GM12878 (cell line): Measurements from ENCODE around the gene AKNA.

ENCODE experiments used
- BHLHE40 ChIP-seq, 2 experiments: fragments of 450-650 bp in 1 of 2; IDR thresholded peaks; 2 replicates each; pipeline ENCODE4 v1.6.1; 2011 to 2017; ENCODE audit warnings: low read depth in 2 of 2, borderline replicate concordance in 1 of 2, improper control_type of control experiment in 1 of 2, low read length in 1 of 2, mild to moderate bottlenecking in 1 of 2
- CBX3 ChIP-seq: fragments of 200-600 bp; sonication (generic); IDR thresholded peaks from 2 replicates; pipeline ENCODE4 v1.6.1; 2016; ENCODE audit warnings: low read depth, borderline replicate concordance
- MTA2 ChIP-seq: fragments of 450-650 bp; IDR thresholded peaks from 2 replicates; pipeline ENCODE4 v1.6.1; 2016; ENCODE audit warnings: low read depth, mild to moderate bottlenecking, moderate library complexity
- NR2C2 ChIP-seq: IDR thresholded peaks from 2 replicates; pipeline ENCODE4 v1.6.1; 2011; ENCODE audit warnings: borderline replicate concordance, low read depth; ENCODE audit not compliant: control insufficient read depth, insufficient read length
- POLR2A ChIP-seq: IDR thresholded peaks from 2 replicates; pipeline ENCODE4 v1.6.1; 2011; ENCODE audit warnings: low read depth, mild to moderate bottlenecking, low read length
- POLR2AphosphoS5 ChIP-seq: IDR thresholded peaks from 2 replicates; pipeline ENCODE4 v1.6.1; 2011; ENCODE audit warnings: mild to moderate bottlenecking, low read length, inconsistent platforms
- SUPT20H ChIP-seq: IDR thresholded peaks from 2 replicates; pipeline ENCODE4 v1.6.1; 2011; ENCODE audit warnings: low read depth, mild to moderate bottlenecking, low read length, moderate library complexity, borderline replicate concordance; ENCODE audit not compliant: control insufficient read depth
- ZNF274 ChIP-seq: IDR thresholded peaks from one replicate; pipeline ENCODE4 v1.8.0; 2011; ENCODE audit not compliant: insufficient read length, insufficient read depth
- ZZZ3 ChIP-seq: IDR thresholded peaks from 2 replicates; pipeline ENCODE4 v1.6.1; 2011; ENCODE audit warnings: low read depth; ENCODE audit not compliant: control insufficient read depth, insufficient read length
- TF ChIP-seq, protein P1 (sequence below): IDR thresholded peaks from 2 replicates; pipeline ENCODE4 v1.6.1; 2011; ENCODE audit warnings: low read depth, low read length, improper control_type of control experiment, borderline replicate concordance
- TF ChIP-seq, protein P2 (sequence below): IDR thresholded peaks from 2 replicates; pipeline ENCODE4 v1.6.1; 2012; ENCODE audit warnings: mild to moderate bottlenecking, low read depth, low read length
- TF ChIP-seq, protein P3 (sequence below): fragments of 150-350 bp; IDR thresholded peaks from 2 replicates; pipeline ENCODE4 v1.6.1; 2016; ENCODE audit warnings: low read depth, low read length
- TF ChIP-seq, protein P4 (sequence below), 3 experiments: IDR thresholded peaks in 2 of 3; conservative IDR thresholded peaks in 1 of 3; 2 replicates each; pipeline ENCODE4 v1.5.1; 2011; ENCODE audit warnings: low read depth in 3 of 3, low read length in 3 of 3, mild to moderate bottlenecking in 3 of 3, control low read depth in 2 of 3, moderate library complexity in 2 of 3, inconsistent platforms in 1 of 3, mixed read lengths in 1 of 3; ENCODE audit not compliant: control insufficient read depth in 2 of 3, insufficient read depth in 1 of 3; ENCODE audit errors: extremely low read depth in 1 of 3

DNA sequence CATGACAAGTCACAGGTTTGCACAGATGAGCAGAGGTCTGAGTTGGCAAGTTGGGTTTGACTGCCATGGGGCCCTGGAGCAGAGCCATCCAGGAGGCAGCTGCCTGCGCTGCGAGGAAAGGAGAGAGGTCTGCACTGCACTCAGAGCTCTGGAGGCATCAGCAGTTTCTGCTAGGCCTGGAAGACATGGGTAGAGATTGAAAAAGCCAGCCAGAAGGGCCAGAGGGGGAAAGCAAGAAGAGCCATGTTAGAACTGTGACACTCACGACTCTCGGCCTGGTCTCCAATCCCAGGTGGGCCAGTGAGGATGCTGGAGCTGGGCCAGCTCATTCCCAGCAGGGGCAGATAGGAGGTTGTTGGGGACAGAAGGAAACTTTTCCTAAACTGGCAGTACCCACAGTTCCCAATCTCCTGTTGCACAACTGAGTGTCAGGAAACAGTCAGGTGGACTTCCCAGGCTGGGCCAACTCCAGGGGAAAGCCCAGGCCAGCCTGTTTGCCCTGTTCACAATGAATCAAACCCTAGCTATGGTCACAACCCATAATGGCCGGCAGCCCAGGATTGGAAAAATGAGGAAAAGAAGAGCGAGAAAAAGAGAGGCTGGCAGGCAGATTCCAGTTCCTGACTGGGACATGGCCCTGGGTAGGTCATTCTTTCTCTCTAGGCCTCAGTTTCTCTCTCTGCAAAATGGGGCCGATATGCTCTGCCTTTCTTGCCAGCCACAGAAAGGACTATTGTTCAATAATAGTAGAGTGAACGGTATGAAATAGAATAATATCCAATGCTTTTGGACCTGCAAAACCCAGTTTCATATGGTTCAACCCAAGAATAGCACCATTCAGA is 72.7 kb downstream of the AKNA start:
- TF ChIP-seq, protein P1, sequence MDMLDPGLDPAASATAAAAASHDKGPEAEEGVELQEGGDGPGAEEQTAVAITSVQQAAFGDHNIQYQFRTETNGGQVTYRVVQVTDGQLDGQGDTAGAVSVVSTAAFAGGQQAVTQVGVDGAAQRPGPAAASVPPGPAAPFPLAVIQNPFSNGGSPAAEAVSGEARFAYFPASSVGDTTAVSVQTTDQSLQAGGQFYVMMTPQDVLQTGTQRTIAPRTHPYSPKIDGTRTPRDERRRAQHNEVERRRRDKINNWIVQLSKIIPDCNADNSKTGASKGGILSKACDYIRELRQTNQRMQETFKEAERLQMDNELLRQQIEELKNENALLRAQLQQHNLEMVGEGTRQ: no peak
- TF ChIP-seq ZZZ3: no peak
- no peak for TF ChIP-seq MTA2
- TF ChIP-seq POLR2A: no peak
- TF ChIP-seq CBX3: no peak
- TF ChIP-seq SUPT20H: no peak
- TF ChIP-seq, protein P2, sequence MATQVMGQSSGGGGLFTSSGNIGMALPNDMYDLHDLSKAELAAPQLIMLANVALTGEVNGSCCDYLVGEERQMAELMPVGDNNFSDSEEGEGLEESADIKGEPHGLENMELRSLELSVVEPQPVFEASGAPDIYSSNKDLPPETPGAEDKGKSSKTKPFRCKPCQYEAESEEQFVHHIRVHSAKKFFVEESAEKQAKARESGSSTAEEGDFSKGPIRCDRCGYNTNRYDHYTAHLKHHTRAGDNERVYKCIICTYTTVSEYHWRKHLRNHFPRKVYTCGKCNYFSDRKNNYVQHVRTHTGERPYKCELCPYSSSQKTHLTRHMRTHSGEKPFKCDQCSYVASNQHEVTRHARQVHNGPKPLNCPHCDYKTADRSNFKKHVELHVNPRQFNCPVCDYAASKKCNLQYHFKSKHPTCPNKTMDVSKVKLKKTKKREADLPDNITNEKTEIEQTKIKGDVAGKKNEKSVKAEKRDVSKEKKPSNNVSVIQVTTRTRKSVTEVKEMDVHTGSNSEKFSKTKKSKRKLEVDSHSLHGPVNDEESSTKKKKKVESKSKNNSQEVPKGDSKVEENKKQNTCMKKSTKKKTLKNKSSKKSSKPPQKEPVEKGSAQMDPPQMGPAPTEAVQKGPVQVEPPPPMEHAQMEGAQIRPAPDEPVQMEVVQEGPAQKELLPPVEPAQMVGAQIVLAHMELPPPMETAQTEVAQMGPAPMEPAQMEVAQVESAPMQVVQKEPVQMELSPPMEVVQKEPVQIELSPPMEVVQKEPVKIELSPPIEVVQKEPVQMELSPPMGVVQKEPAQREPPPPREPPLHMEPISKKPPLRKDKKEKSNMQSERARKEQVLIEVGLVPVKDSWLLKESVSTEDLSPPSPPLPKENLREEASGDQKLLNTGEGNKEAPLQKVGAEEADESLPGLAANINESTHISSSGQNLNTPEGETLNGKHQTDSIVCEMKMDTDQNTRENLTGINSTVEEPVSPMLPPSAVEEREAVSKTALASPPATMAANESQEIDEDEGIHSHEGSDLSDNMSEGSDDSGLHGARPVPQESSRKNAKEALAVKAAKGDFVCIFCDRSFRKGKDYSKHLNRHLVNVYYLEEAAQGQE: no peak
- TF ChIP-seq ZNF274: no peak
- TF ChIP-seq, protein P3, sequence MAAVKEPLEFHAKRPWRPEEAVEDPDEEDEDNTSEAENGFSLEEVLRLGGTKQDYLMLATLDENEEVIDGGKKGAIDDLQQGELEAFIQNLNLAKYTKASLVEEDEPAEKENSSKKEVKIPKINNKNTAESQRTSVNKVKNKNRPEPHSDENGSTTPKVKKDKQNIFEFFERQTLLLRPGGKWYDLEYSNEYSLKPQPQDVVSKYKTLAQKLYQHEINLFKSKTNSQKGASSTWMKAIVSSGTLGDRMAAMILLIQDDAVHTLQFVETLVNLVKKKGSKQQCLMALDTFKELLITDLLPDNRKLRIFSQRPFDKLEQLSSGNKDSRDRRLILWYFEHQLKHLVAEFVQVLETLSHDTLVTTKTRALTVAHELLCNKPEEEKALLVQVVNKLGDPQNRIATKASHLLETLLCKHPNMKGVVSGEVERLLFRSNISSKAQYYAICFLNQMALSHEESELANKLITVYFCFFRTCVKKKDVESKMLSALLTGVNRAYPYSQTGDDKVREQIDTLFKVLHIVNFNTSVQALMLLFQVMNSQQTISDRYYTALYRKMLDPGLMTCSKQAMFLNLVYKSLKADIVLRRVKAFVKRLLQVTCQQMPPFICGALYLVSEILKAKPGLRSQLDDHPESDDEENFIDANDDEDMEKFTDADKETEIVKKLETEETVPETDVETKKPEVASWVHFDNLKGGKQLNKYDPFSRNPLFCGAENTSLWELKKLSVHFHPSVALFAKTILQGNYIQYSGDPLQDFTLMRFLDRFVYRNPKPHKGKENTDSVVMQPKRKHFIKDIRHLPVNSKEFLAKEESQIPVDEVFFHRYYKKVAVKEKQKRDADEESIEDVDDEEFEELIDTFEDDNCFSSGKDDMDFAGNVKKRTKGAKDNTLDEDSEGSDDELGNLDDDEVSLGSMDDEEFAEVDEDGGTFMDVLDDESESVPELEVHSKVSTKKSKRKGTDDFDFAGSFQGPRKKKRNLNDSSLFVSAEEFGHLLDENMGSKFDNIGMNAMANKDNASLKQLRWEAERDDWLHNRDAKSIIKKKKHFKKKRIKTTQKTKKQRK: no peak
- no peak for TF ChIP-seq BHLHE40 (IDR thresholded peaks at IDR 0.05; ENCODE audit: borderline replicate concordance in 1 of 2, low read depth in 2 of 2, low read length in 1 of 2)
- no peak for TF ChIP-seq POLR2AphosphoS5
- TF ChIP-seq, protein P4, sequence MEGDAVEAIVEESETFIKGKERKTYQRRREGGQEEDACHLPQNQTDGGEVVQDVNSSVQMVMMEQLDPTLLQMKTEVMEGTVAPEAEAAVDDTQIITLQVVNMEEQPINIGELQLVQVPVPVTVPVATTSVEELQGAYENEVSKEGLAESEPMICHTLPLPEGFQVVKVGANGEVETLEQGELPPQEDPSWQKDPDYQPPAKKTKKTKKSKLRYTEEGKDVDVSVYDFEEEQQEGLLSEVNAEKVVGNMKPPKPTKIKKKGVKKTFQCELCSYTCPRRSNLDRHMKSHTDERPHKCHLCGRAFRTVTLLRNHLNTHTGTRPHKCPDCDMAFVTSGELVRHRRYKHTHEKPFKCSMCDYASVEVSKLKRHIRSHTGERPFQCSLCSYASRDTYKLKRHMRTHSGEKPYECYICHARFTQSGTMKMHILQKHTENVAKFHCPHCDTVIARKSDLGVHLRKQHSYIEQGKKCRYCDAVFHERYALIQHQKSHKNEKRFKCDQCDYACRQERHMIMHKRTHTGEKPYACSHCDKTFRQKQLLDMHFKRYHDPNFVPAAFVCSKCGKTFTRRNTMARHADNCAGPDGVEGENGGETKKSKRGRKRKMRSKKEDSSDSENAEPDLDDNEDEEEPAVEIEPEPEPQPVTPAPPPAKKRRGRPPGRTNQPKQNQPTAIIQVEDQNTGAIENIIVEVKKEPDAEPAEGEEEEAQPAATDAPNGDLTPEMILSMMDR (IDR thresholded peaks at IDR 0.05 in 2 of 3, conservative IDR thresholded peaks at IDR 0.05 in 1 of 3; ENCODE audit: control insufficient read depth in 2 of 3, extremely low read depth in 1 of 3, insufficient read depth in 1 of 3, low read depth in 3 of 3, low read length in 3 of 3): no peak
- TF ChIP-seq NR2C2: no peak
